Mesenteric fat pad (tissue), 1 donor: ENCODE measurements around the gene PRRC1. TPM values are rescaled to one million over a fixed set of nuclear protein-coding genes. Genes with fewer than 3 reads are reported as not detected.
"Not testable (repeated sequence)": the region's sequence is repeated elsewhere in the genome, so short reads cannot be mapped to it uniquely, and the experiment has no call there.

ENCODE experiments used
- DNase-seq: peaks from one replicate; pipeline ENCODE4 v3.0.0-alpha.2; 2020; ENCODE audit warnings: low spot score
- total RNA-seq: library from RNA; stranded (reverse); fragmentation: NEBNext Ultra II Directional; extraction: Animal tissue kit (Norgen Biotek cat#: 25700); gene quantifications from one replicate; pipeline ENCODE4 v1.2.1, GENCODE V29; 2021
- donor health status: DM: yes; HTN: yes; CAD: no.

Gene PRRC1
- total RNA-seq, 1 donor from 2014 or later: 47.5 TPM

GRCh38 chr5:127540553-127540952 is 23.1 kb downstream of the PRRC1 start:
- DNase-seq: not testable (repeated sequence)

- not testable (repeated sequence) for DNase-seq
Observed at GRCh38 chr5:127545249-127545648, 27.8 kb downstream of the PRRC1 start.

DNA sequence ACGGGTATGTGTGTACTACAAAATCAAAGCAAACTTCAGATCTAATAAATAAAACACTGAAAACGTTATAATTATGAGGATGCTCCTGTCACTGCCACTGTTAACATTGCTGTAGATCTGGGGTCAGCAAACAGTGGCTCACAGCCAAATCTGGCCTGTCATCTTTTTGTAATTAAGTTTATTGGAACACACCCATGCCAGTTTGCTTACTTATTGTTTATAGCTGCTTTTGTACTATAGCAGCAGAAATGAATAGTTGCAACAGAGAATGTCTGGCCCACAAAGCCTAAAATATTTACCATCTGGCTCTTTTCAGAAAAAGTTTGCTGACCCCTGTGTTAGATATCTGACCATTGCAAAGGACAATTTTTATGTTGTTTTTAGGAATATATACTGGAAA is 32.1 kb downstream of the PRRC1 start:
- DNase-seq: no peak

- no peak for DNase-seq
Observed at GRCh38 chr5:127550652-127551409, 33.4 kb downstream of the PRRC1 start.

GRCh38 chr5:127551410-127552041 is 34.1 kb downstream of the PRRC1 start:
- no peak for DNase-seq

- DNase-seq: no peak
Observed at GRCh38 chr5:127555826-127556225, 38.4 kb downstream of the PRRC1 start.

GRCh38 chr5:127556609-127557334 is 39.3 kb downstream of the PRRC1 start:
- no peak for DNase-seq

DNA sequence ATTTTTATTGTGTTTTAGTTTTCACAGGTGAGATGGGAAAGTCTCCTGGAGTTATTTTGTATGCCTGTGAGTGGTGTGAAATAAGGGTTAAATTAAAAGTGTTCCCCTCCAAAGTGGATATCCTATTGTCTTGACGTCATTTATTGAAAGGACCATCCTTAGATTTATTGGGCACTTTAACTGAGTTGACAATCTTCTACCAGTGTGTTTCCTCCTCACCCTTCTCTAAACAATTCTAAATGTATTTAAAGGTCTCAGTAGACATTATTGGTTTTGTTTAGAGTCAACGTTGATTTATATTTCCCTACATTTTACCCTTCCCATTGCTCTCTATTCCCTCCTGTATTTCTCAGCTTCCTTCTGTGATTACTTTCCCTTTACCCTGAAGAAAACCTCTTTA is 40.8 kb downstream of the PRRC1 start:
- no peak for DNase-seq

DNA sequence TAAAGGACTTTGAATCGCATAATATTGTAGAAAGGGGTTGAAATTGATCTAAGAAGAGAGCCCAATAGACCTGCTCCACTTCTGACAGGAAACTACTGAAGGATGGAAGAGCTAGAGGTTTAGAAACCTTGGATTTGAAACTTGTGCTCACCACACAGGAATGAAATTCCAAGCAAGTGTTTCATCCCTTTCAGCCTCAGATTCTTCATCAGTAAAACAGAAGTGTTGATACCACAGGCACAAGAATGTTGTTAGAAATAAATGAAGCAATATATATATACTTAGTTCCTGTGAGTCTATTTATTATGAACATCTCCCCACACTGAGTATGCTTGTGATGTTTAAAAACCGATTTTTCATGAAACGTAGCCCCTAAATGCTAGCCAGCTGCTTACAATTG is 43.8 kb downstream of the PRRC1 start:
- DNase-seq: no peak

GRCh38 chr5:127562252-127562651 is 44.8 kb downstream of the PRRC1 start:
- no peak for DNase-seq

DNA sequence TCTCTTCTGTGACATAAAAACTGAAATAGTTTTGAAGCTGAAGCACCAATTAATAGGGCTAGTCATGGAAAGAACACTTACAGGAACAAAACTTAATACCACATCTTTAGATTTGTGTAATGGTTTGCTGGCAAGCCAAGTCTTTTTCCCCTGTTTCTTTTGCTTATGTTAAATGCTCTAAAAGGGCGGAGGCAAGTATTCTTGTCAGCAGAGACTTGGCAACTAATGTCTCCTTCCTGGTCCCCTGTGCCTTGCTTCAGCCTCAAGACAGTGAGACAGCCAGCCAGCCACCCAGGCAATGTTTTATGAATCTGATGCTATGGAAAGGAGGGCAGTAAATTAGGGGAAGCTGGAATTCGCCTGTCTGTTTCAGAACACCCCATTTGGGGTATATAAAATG is 45.7 kb downstream of the PRRC1 start:
- DNase-seq: no peak

GRCh38 chr5:127564002-127564769 is 46.7 kb downstream of the PRRC1 start:
- DNase-seq: no peak

DNA sequence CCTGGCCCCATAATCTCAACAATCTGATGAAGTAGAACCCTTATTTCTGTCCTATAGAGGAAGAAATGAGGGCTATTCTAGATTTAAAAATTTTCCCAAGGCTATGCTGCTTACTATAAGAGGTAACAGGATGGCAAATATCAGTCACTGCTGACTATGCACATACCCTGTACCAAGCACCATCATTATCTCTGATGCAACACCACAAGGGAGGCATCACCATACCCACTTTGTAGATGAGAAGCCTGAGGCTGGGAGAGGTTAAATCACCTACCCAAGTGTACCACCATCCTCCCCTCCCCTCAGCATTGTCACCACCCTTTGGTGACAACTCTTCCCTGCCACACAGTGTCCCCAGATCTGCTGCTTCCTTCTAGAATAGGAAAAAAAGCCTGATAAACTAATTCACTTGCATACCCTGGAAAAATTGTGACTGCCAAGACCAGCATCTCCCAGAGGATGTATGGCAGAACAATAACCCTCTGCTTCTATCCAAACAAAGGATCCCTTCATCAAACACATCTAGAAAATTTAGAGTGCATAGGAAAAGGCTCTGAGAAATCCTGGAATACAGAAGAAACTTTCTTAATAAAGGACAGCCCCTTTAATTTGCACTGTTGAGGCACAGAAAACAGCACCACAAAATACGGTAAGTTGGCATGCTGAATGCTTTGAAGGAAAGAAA is 48.3 kb downstream of the PRRC1 start:
- DNase-seq: no peak

DNA sequence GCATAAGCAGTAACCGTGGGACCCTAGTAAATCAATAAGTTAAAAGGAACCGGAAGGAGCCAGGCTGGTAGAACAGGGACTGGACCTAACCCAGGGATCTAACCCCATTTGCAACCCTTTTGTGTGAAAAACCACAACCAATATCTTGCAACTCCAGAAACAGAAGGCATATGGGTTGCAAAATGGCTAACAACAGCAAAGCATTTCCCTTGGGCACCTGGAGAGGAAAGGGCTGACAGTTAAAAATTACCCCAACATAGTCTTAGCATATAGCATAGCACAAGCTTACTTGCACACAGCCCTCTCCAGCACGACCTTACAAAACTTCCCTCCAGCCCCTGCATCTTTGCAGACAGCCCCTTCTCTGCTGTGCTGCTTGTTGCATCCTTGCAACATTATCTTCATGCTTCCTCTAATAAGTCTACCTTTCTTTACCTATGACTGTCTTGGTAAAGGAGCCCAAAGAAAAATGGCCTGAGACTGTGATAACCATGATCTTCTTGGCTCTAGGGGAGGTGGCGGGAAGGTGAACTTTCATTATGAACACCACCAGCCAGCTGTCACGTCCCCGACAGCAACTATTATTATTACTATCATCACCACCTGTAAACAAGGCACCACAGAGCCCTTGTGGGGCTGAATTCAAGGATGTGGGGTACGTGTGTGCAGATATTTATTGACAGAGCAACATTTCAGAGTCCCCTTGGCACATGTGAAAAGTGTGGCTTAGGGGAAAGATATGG is 49.8 kb downstream of the PRRC1 start:
- no peak for DNase-seq

- DNase-seq: no peak
Observed at GRCh38 chr5:127568166-127568565, 50.7 kb downstream of the PRRC1 start.

GRCh38 chr5:127569471-127569870 is 52.0 kb downstream of the PRRC1 start:
- not testable (repeated sequence) for DNase-seq

GRCh38 chr5:127571314-127572131 is 54.1 kb downstream of the PRRC1 start:
- no peak for DNase-seq

- DNase-seq: no peak
Observed at GRCh38 chr5:127572930-127573329, 55.5 kb downstream of the PRRC1 start.
